HG03159 (cell line): Measurements from ENCODE around the gene RCCD1.
A peak's percentile ranks its signal among the peaks of the same experiment; 100 is the strongest.

Experiments used
- ATAC-seq: cut with Tn5 transposase; IDR thresholded peaks from one replicate; pipeline ENCODE4 v1.9.1; 2021; ENCODE audit warnings: mild to moderate bottlenecking, moderate library complexity; ENCODE audit not compliant: unreplicated experiment

RCCD1 gene

DNA sequence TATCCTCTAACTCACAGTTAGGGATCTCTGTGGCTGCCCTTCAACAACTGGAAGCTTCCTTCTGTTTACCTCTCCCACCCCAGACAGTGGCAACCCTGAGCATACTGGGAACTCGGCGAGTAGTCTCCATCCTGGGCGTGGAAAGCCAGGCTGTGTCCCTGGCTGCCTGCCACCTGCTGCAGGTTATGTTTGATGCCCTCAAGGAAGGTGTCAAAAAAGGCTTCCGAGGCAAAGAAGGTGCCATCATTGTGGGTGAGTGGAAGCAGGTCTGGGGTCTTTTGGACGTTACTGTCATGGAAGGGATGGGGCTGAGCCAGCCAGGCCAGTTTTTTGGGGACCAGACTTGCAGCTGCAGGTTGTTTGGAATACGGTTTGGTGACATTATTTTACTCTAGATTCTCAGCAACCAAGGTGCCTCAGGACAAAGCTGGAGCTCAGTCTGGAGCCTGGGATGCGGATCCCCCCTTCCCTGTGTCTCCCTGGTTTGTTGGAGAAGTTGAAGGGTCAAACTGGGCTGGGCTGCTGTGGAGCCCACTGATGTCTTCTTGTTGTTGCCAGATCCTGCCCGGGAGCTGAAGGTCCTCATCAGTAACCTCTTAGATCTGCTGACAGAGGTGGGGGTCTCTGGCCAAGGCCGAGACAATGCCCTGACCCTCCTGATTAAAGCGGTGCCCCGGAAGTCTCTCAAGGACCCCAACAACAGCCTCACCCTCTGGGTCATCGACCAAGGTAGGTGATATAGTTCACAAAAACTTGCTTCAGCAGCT is 12.1 kb upstream of the RCCD1 start:
- ATAC-seq: no peak

DNA sequence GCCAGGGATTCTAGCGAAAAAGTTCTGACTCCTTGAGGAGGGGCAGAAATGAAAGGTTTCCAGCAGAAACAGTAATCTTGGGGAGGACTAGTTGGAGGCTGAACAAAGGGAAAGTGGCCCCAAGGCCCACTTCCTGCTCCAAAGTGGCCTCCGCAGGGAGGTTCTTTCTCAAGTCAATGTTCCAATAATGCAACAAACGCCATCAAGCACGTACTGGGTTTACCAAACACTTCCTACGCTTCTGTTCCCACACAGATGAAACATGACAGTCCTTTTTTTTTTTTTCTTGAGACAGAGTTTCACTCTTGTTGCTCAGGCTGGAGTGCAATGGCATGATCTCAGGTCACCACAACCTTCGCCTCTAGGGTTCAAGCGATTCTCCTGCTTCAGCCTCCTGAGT is 9.6 kb upstream of the RCCD1 start:
- ATAC-seq: no peak

DNA sequence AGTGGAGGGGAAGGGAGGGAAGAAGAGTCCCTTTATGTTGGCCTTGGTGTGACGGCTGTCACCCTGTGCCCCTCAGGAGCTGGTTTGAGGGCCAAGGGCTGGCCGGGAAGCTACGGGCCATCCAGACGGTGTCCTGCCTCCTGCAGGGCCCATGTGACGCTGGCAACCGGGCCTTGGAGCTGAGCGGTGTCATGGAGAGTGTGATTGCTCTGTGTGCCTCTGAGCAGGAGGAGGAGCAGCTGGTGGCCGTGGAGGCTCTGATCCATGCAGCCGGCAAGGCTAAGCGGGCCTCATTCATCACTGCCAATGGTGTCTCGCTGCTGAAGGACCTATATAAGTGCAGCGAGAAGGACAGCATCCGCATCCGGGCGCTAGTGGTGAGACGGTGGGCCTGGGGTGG is 8.1 kb upstream of the RCCD1 start:
- no peak for ATAC-seq

DNA sequence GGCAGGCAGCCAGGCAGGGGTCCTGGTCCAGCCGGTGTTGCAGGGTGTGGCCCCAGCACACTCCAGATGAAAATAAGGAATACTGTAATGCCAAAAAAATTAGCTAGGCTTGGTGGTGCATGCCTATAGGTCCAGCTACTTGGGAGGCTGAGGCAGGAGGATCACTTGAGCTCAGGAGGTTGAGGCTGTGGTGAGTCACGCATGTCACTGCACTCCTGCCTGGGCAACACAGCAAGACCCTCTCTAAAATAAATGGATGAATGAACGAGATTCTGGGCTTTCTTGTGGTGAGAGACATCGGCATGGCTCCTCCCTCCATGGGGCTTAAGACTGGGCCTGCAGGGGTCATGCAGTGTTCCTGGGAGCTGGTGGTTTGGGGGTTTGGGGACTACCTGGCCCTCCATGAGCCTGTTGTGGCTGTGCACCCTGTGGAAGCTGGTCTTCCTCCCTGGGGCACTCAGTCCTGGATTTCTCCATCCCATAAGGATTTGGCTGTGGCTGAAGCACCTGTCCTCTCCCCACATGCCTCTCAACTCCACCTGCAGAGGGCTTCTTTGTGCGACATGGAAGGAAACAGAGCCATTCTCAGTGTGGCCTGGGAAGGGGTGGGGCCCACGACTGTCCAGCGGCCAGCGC is 7.6 kb upstream of the RCCD1 start:
- no peak for ATAC-seq

DNA sequence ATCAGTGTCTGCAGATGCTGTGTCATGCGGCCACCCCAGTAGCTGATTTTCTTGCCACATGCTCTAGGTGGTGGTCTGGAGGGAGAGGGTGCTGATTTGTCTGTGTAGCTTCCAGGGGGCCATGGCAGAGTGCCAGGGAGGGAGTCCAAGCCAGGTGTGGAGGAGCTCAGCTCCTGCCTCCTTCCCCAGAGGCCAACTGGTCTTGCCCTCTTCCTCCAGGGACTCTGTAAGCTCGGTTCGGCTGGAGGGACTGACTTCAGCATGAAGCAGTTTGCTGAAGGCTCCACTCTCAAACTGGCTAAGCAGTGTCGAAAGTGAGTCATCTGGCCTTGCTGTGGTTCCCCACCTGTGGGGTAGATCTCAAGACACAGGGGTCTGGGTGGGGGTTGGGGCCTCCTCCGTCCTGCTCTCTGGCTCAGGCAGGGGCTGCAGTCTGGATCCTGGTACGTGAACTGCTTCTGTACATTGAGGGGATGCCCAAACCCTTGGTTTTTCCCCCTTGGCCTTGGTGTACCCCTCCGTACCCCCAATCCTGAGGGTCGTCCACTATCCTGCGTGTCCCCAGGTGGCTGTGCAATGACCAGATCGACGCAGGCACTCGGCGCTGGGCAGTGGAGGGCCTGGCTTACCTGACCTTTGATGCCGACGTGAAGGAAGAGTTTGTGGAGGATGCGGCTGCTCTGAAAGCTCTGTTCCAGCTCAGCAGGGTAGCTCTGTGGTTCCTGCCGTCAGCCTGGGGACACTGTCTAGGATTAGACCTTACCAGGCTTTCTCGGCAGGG is 6.9 kb upstream of the RCCD1 start:
- ATAC-seq: no peak

DNA sequence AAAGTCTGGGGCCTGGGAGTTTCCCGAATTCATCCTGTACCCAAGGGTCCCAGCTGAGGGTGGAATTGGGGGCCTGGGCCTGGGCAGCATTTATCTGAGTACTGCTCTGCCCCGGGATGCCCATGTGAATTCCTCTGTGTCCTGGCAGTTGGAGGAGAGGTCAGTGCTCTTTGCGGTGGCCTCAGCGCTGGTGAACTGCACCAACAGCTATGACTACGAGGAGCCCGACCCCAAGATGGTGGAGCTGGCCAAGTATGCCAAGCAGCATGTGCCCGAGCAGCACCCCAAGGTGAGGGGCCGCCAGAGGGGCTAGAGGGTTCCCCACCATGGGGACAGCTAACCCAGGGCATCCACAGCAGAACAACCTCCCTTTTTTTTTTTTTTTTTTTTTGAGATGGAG is 6.2 kb upstream of the RCCD1 start:
- no peak for ATAC-seq

DNA sequence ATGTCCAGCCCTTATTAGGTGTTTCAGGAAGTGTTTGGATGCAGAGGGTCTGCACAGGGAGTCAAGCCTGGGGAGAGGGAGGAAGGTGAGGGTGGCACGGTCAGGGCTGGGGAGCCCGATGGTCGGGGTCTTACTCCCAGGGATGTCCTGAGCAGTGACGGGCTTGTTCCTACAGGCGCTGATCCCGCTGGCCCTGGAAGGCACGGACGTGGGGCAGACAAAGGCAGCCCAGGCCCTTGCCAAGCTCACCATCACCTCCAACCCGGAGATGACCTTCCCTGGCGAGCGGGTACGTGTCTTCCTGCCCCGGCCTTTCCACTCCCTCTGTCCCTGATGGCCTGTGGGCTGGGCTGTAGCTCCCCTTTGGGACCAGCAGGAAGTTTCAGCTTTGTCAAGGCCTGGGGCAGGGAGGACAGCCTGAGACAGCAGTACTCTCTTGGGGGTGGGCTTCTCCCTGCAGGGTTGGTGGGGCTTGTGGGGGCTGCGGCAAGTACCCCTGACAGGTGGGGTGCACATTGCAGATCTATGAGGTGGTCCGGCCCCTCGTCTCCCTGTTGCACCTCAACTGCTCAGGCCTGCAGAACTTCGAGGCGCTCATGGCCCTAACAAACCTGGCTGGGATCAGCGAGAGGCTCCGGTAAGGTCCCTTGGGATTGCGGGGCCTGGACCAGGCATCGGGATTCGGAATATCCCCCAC is 4.6 kb upstream of the RCCD1 start:
- ATAC-seq: no peak

DNA sequence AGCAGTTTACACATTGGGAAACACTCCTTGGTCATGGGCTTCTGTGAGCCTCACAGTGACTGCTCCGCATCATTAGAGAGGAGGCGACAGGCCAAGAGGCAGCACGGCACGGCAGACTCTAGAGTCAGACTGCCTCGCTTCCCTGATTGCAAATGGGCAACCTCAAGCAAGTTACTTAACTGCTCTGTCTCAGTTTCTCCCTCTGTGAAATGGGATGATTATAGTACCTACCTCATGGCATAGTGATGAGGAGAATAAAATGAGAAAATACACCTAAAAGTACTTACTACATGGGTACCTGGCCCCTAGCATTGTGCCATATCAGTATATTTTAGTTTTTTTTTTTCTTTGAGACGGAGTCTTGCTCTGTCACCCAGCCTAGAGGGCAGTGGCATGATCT is 4.0 kb upstream of the RCCD1 start:
- ATAC-seq: no peak

DNA sequence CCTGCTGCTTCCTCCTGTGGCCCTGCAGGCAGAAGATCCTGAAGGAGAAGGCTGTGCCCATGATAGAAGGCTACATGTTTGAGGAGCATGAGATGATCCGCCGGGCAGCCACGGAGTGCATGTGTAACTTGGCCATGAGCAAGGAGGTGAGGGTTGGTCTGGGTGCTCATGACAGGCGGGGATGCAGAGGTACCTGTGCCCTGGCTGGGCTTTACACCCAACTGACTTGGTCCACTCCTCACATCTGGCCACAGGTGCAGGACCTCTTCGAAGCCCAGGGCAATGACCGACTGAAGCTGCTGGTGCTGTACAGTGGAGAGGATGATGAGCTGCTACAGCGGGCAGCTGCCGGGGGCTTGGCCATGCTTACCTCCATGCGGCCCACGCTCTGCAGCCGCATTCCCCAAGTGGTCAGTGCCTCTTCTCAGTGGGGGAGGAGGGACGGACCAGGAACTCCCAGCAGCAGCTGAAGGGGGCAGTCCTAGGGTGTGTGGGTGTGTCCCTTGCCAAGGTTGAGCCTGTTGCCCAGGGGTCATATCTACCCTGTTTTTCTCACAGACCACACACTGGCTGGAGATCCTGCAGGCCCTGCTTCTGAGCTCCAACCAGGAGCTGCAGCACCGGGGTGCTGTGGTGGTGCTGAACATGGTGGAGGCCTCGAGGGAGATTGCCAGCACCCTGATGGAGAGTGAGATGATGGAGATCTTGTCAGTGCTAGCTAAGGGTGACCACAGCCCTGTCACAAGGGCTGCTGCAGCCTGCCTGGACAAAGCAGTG is 1.6 kb upstream of the RCCD1 start:
- ATAC-seq: no peak

DNA sequence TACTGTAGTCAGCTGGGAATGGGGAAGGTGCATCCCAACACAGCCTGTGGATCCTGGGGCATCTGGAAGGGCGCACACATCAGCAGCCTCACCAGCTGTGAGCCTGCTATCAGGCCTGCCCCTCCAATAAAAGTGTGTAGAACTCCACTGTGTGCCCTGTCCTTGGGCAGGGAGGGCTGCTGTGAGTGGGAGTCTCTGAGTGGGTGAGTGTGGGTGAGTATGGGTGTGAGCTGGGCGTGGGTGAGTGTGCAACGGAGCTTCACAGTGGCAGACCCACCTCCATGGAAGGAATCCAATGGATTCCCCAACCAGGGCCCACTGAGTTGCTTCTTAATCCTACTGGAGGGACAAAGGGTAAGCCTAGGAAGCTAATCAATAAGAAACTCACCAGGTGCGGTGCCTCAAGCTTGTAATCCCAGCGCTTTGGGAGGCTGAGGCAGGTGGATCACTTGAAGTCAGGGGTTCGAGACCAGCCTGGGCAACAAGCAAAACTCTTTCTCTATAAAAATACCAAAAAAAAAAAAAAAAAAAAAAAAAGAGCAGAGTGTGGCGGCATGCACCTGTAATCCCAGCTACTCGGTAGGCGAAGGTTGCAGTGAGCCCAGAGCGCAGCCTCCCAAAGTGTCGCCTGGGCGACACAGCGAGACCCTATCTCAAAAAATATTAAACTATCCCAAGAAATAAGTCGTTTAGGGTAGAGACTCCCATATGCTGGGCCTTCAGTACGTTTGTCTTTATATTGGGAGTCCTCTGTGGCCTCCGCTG is 555 bp upstream of the RCCD1 start:
- no peak for ATAC-seq

DNA sequence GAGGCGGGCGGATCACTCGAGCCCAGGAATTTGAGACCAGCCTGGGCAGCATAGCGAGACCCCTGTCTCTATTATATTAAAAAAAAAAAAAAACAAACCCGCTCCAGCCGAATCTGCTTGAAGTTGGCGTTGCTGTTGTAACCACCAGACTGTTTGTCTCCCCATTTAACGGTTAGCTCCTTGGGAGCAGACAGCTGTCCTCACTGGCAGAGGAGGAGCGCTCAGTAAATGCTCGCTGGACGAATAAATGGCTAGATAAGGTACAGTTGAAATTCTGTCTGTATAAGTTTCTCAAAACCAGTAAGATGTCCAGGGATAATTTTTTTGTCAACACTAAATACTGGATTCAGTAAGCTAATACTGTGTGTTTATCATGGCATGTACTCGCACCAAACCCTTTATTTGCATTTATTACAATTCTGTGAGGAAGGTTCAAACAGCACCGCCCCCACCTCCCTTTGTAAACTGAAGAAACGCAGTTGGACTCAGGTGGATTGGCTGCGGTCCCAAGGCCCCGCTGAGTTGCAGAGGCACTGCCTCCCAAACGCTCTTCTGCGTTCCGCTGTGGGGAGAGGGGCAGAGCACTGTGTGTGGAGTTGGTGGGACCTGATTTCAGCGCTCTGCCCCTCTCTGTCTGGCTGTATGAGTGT is 1.1 kb downstream of the RCCD1 start:
- ATAC-seq: no peak

DNA sequence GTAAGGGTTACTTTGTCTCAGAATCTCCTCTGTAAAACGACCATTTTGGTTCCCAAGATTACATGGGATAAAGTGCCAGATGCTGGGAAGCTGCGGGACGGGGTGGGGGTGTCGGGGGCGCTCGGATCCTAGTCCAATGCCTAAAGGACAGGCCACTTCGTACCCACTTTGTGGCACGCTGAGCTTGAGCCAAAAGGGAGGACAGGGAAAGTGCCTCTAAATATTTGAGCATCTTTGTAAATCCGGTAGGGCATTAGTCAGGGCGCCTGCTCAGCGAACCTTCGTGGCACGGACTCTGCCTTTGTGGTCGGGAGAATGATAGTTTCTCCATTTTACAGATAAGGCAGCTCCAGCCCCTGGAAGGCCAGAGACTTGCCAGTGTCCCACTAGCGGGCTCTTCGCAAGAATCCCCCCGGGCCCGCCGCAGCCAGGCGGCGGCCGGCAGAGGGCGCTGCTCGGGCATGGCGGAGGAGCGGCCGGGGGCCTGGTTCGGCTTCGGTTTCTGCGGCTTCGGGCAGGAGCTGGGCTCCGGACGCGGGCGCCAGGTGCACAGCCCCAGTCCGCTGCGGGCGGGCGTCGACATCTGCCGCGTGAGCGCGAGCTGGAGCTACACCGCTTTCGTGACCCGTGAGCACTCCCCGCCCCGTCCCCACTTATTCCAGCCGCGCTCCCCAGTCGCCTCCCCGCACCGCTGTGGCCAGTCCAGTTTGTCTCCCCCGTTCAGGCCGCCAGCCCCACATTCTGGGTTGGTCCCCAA is 1.8 kb downstream of the RCCD1 start:
- peak; percentile 34 for ATAC-seq

DNA sequence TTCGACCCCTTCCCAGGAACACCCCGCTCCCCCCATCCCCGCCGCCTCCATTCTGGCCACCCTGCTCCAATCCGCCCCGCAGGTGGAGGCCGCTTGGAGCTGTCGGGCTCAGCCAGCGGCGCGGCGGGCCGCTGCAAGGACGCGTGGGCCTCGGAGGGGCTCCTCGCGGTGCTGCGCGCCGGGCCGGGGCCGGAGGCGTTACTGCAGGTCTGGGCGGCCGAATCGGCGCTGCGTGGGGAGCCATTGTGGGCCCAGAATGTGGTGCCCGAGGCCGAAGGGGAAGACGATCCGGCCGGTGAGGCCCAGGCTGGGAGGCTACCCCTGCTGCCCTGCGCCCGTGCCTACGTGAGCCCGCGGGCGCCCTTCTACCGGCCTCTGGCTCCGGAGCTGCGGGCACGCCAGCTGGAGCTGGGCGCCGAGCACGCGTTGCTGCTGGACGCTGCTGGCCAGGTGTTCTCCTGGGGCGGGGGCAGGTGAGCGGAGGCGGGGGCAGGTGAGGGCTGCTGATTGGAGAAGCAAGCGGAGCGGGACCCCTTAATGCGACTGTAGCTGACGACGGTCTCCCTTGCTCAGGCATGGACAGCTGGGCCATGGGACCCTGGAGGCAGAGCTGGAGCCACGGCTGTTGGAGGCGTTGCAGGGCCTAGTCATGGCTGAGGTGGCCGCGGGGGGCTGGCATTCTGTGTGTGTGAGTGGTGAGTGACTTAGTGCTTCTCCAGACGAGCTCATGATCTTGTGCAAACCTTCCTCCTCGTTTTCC is 2.5 kb downstream of the RCCD1 start:
- ATAC-seq: no peak

DNA sequence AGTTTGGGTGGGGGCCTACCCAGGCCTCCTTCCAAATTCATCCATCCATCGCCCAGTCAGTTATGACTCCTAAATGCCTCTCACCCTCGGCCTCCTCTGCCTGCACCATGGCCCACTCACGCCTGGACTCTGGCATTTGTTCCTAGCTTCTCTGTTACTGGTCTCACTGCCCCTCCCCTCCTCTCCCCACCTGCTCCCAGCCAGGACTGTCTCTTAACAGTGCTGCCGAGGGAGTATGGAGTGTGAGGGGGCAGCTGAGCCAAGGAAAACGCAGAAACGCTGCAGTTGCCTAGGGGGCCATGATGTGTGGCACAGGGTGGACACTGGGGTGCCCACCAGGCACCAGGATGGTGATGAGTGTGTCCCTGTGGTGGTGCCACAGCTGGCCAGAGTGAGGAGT is 3.1 kb downstream of the RCCD1 start:
- ATAC-seq: no peak

DNA sequence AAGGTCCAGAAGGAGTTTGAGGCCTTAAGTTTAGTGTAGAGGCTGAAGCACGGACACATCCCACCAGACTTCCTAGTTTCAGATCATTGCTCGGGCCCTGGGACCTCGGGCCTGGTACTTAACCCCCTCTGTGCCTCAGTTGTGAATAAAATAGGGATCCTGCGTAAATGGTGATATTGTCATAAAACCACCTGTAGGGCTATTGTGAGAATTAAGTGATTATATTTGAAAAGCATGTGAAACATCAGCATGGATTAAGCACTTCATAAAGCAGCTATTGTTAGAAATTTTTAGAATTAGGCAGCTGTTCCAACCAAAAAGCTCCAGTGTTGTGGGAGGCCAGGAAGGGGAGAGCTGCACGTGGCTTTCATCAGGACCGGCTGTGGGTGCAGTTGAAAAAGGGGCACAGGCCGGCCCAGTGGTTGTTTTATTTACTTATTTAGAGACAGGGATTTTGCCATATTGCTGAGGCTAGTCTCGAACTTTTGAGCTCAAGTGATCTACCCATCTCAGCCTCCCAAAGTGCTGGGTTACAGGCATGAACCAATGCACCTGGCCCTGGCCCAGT is 4.4 kb downstream of the RCCD1 start:
- no peak for ATAC-seq

DNA sequence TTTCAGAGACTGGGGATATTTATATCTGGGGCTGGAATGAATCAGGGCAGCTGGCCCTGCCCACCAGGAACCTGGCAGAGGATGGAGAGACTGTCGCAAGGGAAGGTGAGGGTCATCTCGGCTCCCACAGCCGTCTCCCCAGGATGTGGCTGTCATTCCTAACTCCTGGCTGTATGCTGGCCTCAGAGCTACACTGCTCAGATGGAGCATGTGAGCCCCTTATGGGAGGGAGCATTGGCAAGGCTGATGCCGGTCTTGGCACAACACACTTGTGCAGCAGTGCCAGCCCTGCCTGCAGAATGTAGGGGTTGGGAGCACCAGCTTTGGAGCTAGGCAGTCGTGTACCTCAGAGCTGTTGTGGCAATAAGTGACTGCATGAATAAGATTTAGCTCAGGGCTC is 5.2 kb downstream of the RCCD1 start:
- no peak for ATAC-seq

DNA sequence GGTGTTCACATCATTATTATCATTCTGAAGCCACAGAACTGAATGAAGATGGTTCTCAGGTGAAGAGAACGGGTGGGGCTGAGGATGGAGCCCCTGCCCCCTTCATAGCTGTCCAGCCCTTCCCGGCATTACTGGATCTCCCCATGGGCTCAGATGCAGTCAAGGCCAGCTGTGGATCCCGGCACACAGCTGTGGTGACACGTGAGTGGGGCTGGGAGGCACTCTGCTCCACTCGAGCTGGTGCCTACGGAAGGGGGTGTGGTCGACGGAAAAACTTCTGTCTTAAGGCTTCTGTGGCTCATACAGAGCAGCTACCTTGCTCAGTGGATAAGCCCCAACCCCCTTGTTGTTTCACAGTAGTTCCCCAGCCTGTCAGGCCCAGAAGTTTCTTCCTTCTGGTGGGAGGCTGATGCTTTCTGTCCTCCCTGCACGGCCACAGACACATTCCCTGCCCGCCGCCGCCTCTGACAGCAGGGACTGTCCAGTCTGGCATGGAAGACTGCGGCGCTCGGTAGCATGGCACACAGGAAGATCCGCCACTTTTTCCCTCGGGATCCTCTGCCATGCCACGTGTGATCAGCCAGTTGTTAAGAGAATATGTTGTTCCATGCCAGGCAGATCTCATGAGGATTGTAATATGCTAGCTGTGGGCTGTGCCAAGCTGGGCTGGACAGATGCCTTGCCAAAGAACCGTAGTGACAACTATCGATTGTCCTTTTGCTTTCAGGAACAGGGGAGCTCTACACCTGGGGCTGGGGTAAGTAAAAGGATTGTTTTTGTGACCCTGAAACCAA is 5.8 kb downstream of the RCCD1 start:
- ATAC-seq: no peak
